ENCODE data around the gene UBP1.
"Not testable (repeated sequence)": the region's sequence is repeated elsewhere in the genome, so short reads cannot be mapped to it uniquely, and the experiment has no call there.

Gene UBP1

GRCh38 chr3:33388374-33389100, 51.7 kb downstream of the UBP1 start:
- DNase-seq: no peak

- no peak for DNase-seq
These were observed 53.6 kb downstream of the UBP1 start for GRCh38 chr3:33386631-33387030.

GRCh38 chr3:33385423-33385822, 54.8 kb downstream of the UBP1 start:
- no peak for DNase-seq

DNA sequence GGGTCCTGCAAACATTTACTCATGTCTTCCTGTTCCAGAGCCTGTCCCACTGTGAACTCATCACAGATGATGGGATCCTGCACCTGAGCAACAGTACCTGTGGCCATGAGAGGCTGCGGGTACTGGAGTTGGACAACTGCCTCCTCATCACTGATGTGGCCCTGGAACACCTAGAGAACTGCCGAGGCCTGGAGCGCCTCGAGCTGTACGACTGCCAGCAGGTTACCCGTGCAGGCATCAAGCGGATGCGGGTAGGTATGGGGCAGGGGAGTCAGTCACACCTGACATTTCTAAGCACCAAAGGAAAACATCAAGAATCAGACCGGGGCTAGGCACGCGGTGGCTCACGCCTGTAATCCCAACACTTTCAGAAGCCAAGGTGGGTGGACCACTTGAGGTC, 56.3 kb downstream of the UBP1 start:
- no peak for DNase-seq

DNA sequence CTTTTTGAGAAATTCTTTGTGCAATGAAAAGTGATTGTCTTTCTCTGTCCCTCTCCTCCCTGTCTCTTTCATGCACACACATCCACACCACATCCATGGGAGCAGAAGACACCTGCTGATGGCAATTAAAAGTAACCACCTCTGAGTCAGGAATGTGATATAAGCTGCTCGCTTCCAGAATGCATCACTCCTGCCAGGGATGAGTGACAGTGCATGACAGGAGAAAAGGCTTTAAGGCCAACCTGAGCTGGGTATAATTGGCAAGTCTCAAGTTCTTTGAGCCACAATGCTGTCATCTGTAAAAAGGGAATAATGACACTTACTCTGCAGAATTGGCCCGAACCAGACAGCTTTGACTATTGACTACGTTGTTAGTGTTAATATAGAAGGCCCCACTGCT, 59.6 kb downstream of the UBP1 start:
- DNase-seq: no peak

GRCh38 chr3:33377931-33378330, 62.3 kb downstream of the UBP1 start:
- DNase-seq: no peak

GRCh38 chr3:33377489-33377888, 62.7 kb downstream of the UBP1 start:
- DNase-seq: no peak

GRCh38 chr3:33373082-33373437, 67.1 kb downstream of the UBP1 start:
- DNase-seq: no peak

DNA sequence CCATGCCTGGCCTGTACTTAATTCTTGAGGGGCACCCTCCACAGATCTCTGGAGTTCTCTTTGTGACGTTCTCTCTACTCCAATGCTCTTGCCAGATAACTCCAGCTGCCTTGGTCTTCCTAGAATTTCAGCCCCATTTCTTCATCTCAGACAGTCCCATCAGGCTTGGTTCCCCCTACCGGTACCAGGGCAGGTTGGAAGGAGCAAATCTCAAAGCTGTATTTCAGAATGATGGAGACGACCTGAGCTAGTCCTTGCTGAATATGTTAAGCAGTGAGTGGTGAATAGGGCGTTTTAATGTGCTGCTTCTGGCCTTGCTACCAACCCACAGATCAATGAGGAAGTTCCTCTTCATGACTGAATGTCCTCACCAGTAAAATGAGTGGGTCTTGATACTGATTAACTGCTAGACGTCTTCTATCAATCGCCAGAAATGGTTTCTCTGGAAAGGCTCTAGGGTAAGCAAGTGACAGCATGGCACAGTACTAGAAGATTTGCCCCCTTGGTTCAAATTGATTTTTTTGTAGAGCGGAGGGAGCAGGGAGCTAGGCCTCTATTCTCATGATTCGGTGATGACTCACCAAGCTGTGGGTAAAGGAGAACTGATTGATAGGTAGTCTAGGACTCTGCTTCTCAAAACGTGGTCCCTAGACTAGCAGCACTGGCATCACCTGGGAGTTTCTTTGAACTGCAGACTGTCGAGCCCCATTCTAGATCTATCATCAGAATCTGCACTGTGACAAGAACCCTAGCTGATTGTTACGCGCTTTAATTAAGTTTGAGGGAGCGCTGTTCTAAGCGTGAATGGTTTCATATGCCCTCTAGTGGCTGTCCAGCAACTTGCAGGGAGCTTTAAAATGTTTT, 67.8 kb downstream of the UBP1 start:
- DNase-seq: peak; percentile 74 to 81

DNA sequence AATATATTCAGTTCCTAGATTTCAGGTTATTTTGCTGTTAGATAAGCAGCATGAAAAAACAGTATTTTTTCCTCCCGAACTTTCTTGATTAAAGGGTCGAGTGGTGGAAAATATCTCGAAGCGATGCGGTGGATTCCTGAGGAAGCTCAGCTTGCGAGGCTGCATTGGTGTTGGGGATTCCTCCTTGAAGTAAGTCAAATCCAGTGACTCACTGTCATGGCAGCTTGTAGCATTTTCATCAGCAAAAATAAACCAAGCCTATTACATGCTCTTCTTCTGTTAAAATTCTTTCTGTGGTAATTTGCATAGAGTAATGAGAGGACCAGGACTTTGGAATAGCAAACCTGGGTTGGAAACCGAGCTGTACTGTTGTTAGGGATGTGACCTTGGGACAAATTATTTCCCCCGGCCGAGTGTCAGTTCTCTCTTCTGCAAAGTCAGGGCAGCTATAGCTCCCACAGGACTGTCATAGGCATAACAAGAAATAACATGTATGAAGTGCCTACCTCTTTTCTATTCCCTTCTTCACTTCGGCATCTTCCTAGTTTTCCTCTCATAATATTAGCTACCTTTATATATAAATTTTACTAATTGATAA, 75.6 kb downstream of the UBP1 start:
- DNase-seq: no peak

DNA sequence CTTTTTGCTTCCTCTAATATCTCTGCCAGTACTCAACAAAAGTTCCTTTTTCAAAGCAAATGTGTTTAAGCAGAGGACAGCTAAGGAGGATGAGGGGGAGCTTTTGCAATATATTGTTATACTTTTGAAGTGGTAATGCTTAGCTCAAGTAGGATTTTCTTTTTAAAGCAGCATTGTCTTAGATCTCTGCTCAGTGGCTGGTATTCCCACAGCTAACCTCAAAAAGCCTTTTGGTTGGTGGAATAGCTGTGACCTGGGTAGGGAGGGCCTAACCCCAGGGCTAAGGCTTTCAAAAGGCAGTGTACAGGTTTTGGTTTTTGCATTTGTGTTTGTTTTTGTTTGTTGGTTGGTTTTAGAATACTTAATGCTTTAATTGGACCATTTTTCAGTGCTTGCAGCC, 76.1 kb downstream of the UBP1 start:
- no peak for DNase-seq

- no peak for DNase-seq
These were observed 76.9 kb downstream of the UBP1 start for GRCh38 chr3:33363113-33363800.

- DNase-seq: no peak
These were observed 79.9 kb downstream of the UBP1 start for GRCh38 chr3:33360136-33360825.

DNA sequence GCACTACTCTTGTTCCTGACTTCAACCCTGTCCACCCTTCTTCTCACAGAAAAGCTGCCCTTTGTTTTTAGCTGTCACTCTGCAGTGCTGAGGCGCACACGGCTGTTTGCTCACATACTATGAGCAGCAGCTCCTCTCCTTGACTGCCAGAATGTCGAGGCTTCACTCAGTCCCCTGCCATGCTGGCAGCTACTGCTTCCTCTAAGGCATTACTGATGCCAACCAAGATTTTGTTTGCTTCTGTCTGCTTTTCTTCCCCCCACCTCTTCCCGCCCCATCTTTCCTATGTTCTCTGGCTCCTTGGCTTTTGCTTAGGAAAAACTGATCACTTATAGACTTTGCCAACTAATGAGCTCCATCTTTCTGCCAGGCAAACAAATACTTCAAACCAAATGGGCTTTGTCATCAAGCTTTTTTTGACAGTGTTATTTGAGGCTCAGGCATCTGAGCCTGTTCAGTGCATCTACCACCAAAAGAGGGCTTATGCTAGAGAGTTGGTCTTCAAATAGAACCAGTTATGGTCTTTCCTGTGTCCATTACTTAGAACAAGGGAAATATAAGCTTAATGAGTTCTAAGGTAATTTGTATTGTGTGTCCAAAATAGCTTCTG, 81.9 kb downstream of the UBP1 start:
- DNase-seq: no peak

- no peak for DNase-seq
These were observed 84.6 kb downstream of the UBP1 start for GRCh38 chr3:33355611-33356010.

DNA sequence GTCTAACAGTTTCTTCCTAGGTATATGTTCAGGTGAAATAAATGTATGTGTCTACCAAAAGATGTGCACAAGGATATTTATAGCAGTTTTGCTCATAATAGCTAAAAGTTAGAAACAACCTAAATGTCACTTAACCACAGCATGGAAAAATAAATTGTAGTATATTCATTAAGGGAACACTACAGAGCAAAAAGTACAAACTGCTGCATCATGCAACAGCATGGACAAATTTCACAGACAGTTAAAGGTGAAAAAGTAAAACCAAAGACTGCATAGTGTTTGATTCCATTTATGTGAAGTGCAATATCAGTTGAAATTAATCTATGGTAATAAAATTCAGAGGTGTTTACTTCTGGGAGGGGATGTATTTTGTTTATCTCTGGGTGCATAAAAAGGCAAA, 100.4 kb downstream of the UBP1 start:
- DNase-seq: no peak

DNA sequence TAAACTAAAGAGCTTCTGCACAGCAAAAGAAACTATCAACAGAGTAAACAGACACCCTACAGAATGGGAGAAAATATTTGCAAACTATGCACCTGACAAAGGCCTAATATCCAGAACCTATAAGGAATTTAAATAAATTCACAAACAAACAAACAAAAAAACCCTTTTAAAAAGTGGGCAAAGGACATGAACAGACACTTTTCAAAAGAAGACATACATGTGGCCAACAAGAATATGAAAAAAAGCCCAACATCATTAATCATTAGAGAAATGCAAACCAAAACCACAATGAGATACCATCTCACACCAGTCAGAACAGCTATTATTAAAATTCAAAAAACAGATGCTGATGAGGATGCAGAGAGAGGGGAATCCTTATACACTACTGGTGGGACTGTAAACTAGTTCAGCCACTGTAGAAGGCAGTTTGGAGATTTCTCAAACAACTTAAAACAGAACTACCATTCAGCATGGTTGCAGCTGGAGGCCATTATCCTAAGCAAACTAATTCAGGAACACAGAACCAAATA, 101.2 kb downstream of the UBP1 start:
- not testable (repeated sequence) for DNase-seq
